NCI-H748 (cell line): ENCODE data around the gene GPR108.

Experiments
- DNase-seq: peaks from one replicate; lab custom pipeline; 2025; ENCODE audit not compliant: unreplicated experiment; lab: John Stamatoyannopoulos, UW

The GPR108 gene

GRCh38 chr19:6708346-6708745 is 29.0 kb downstream of the GPR108 start:
- DNase-seq: no peak

GRCh38 chr19:6707658-6708018 is 29.7 kb downstream of the GPR108 start:
- no peak for DNase-seq

- no peak for DNase-seq
These were observed 30.2 kb downstream of the GPR108 start for GRCh38 chr19:6707011-6707657.

GRCh38 chr19:6706633-6706958 is 30.8 kb downstream of the GPR108 start:
- no peak for DNase-seq

GRCh38 chr19:6705931-6706632 is 31.3 kb downstream of the GPR108 start:
- no peak for DNase-seq

- no peak for DNase-seq
These were observed 36.6 kb downstream of the GPR108 start for GRCh38 chr19:6700586-6701316.

GRCh38 chr19:6699935-6700334 is 37.4 kb downstream of the GPR108 start:
- DNase-seq: no peak

- no peak for DNase-seq
These were observed 40.1 kb downstream of the GPR108 start for GRCh38 chr19:6697291-6697690.

GRCh38 chr19:6696239-6696820 is 41.0 kb downstream of the GPR108 start:
- no peak for DNase-seq

- no peak for DNase-seq
These were observed 43.1 kb downstream of the GPR108 start for GRCh38 chr19:6694147-6694815.

- no peak for DNase-seq
These were observed 43.7 kb downstream of the GPR108 start for GRCh38 chr19:6693681-6694080.

GRCh38 chr19:6693056-6693471 is 44.3 kb downstream of the GPR108 start:
- DNase-seq: no peak

GRCh38 chr19:6692027-6692426 is 45.4 kb downstream of the GPR108 start:
- DNase-seq: no peak

- DNase-seq: no peak
These were observed 46.0 kb downstream of the GPR108 start for GRCh38 chr19:6691342-6691741.

GRCh38 chr19:6690160-6690885 is 47.1 kb downstream of the GPR108 start:
- DNase-seq: no peak

GRCh38 chr19:6687114-6687513 is 50.3 kb downstream of the GPR108 start:
- DNase-seq: no peak

GRCh38 chr19:6686628-6686975 is 50.8 kb downstream of the GPR108 start:
- DNase-seq: no peak

GRCh38 chr19:6685962-6686627 is 51.3 kb downstream of the GPR108 start:
- DNase-seq: no peak

- no peak for DNase-seq
These were observed 51.9 kb downstream of the GPR108 start for GRCh38 chr19:6685482-6685881.

- DNase-seq: no peak
These were observed 53.4 kb downstream of the GPR108 start for GRCh38 chr19:6683971-6684370.
